T-helper 2 cell (primary cell): Measurements from ENCODE around the gene MAL.

Source experiments
- DNase-seq, 5 experiments: peaks; one replicate each; pipeline versions ENCODE4 v3.0.0 to v3.0.0-alpha.2; 2012 to 2022

Gene MAL

GRCh38 chr2:94996305-94997100 lies 29.0 kb upstream of the MAL start:
- DNase-seq = no peak

- no peak for DNase-seq
Measured at GRCh38 chr2:94997981-94998930, 27.3 kb upstream of the MAL start.

GRCh38 chr2:94999431-94999883 lies 26.1 kb upstream of the MAL start:
- no peak for DNase-seq

GRCh38 chr2:95001051-95001562 lies 24.4 kb upstream of the MAL start:
- no peak for DNase-seq

GRCh38 chr2:95001701-95002100 lies 23.8 kb upstream of the MAL start:
- DNase-seq = no peak

- no peak for DNase-seq
Measured at GRCh38 chr2:95002498-95002897, 23.0 kb upstream of the MAL start.

- no peak for DNase-seq
Measured at GRCh38 chr2:95004287-95004686, 21.2 kb upstream of the MAL start.

- no peak for DNase-seq
Measured at GRCh38 chr2:95004711-95005110, 20.8 kb upstream of the MAL start.

- DNase-seq = no peak
Measured at GRCh38 chr2:95005726-95006125, 19.8 kb upstream of the MAL start.

- no peak for DNase-seq
Measured at GRCh38 chr2:95006588-95006987, 18.9 kb upstream of the MAL start.

GRCh38 chr2:95007031-95007609 lies 18.4 kb upstream of the MAL start:
- no peak for DNase-seq

GRCh38 chr2:95007822-95008221 lies 17.7 kb upstream of the MAL start:
- no peak for DNase-seq

GRCh38 chr2:95008306-95008705 lies 17.2 kb upstream of the MAL start:
- no peak for DNase-seq

- no peak for DNase-seq
Measured at GRCh38 chr2:95008996-95009395, 16.5 kb upstream of the MAL start.

- no peak for DNase-seq
Measured at GRCh38 chr2:95009412-95009811, 16.1 kb upstream of the MAL start.

GRCh38 chr2:95010126-95010525 lies 15.4 kb upstream of the MAL start:
- no peak for DNase-seq

- no peak for DNase-seq
Measured at GRCh38 chr2:95010718-95011117, 14.8 kb upstream of the MAL start.

GRCh38 chr2:95012881-95013550 lies 12.5 kb upstream of the MAL start:
- DNase-seq = no peak

- no peak for DNase-seq
Measured at GRCh38 chr2:95013726-95014125, 11.8 kb upstream of the MAL start.

GRCh38 chr2:95014126-95014708 lies 11.3 kb upstream of the MAL start:
- DNase-seq = no peak

- DNase-seq = peak in 1 of 5 experiments; percentile 46
Measured at GRCh38 chr2:95015261-95015912, 10.1 kb upstream of the MAL start.

GRCh38 chr2:95016616-95017015 lies 8.9 kb upstream of the MAL start:
- no peak for DNase-seq
